Vagina (tissue), 2 donors: ENCODE measurements around the gene RBP5. TPM values are rescaled to one million over a fixed set of nuclear protein-coding genes. Genes with fewer than 3 reads are reported as not detected.
A peak's percentile ranks its signal among the peaks of the same experiment; 100 is the strongest.
"Not testable (repeated sequence)": the region's sequence is repeated elsewhere in the genome, so short reads cannot be mapped to it uniquely, and the experiment has no call there.

Experiments used
- DNase-seq, 2 donors: peaks; one replicate each; pipeline ENCODE4 v3.0.0-alpha.2; 2017; ENCODE audit errors: extremely low spot score in 2 of 2
- H3K27ac ChIP-seq: fragments of 200-600 bp; sonication (generic); one replicate; pipeline ENCODE4 v1.5.1; 2019
- H3K27me3 ChIP-seq: fragments of 200-600 bp; sonication (generic); one replicate; pipeline ENCODE4 v1.5.1; 2019
- H3K36me3 ChIP-seq, 2 donors: fragments of 200-600 bp; sonication (generic); one replicate each; pipeline ENCODE4 v1.5.1; 2017 to 2019
- H3K4me1 ChIP-seq: fragments of 200-600 bp; sonication (generic); one replicate; pipeline ENCODE4 v1.5.1; 2019
- H3K4me3 ChIP-seq, 2 donors: fragments of 200-600 bp; sonication (generic); 1 replicate in 1 of 2; 2 replicates in 1 of 2; pipeline ENCODE4 v1.5.1; 2016 to 2019
- H3K9me3 ChIP-seq: fragments of 200-600 bp; sonication (generic); one replicate; pipeline ENCODE4 v1.5.1; 2019
- CTCF ChIP-seq, 3 experiments: fragments of 450-650 bp in 2 of 3; fragments of 200-600 bp in 1 of 3; sonication (generic) in 1 of 3; IDR thresholded peaks; one replicate each; pipeline ENCODE4 v1.5.1; 2017 to 2019; ENCODE audit warnings: antibody characterized with exemption in 3 of 3, mild to moderate bottlenecking in 2 of 3, moderate library complexity in 2 of 3
- POLR2A ChIP-seq, 2 donors: fragments of 450-650 bp; IDR thresholded peaks; one replicate each; pipeline ENCODE4 v1.6.1; 2017; ENCODE audit warnings: antibody characterized with exemption in 2 of 2, mild to moderate bottlenecking in 2 of 2, moderate library complexity in 2 of 2
- POLR2AphosphoS5 ChIP-seq, 2 donors: sonication (generic); formaldehyde crosslinking; IDR thresholded peaks; one replicate each; pipeline ENCODE4 v1.9.0; 2017; ENCODE audit warnings: antibody characterized with exemption in 2 of 2, mild to moderate bottlenecking in 2 of 2, low read depth in 1 of 2; ENCODE audit not compliant: insufficient read depth in 1 of 2
- intact Hi-C: fragments of 100-400 bp; cut with DNase I; formaldehyde crosslinking; loops from one replicate; pipeline ENCODE4 v1.15.1; 2023
- total RNA-seq: library from RNA; depleted of rRNA; stranded (reverse); fragments of >200 nt; gene quantifications from one replicate; pipeline ENCODE4 v1.2.3, GENCODE V29; 2016

Gene RBP5
- total RNA-seq, 1 donor from 2014 or later, result 3.7 TPM

GRCh38 chr12:7109572-7109920 lies 19.1 kb downstream of the RBP5 start:
- DNase-seq, result no peak
- no peaks in the 10 kb centered on the region for H3K9me3 ChIP-seq
- peaks cover 36% of the 10 kb centered on the region for H3K4me1 ChIP-seq
- H3K27me3 ChIP-seq, result no peaks in the 10 kb centered on the region
- peaks cover 0 to 6% of the 10 kb centered on the region in 2 donors for H3K36me3 ChIP-seq
- H3K27ac ChIP-seq, result peak overlapping the region; percentile 96
- peak overlapping the region in 1 of 2 donors; percentile 50 for H3K4me3 ChIP-seq
- TF ChIP-seq POLR2A (IDR thresholded peaks at IDR 0.05) (no peak), CTCF (IDR thresholded peaks at IDR 0.05) (no peak), POLR2AphosphoS5 (IDR thresholded peaks at IDR 0.05; ENCODE audit: insufficient read depth in 1 of 2, low read depth in 1 of 2) (no peak)
- intact Hi-C loops, result loop anchor here (2.0 kb wide), 1 partner anchor 49 kb away; the partner anchor contains the start of gene C1S

DNA sequence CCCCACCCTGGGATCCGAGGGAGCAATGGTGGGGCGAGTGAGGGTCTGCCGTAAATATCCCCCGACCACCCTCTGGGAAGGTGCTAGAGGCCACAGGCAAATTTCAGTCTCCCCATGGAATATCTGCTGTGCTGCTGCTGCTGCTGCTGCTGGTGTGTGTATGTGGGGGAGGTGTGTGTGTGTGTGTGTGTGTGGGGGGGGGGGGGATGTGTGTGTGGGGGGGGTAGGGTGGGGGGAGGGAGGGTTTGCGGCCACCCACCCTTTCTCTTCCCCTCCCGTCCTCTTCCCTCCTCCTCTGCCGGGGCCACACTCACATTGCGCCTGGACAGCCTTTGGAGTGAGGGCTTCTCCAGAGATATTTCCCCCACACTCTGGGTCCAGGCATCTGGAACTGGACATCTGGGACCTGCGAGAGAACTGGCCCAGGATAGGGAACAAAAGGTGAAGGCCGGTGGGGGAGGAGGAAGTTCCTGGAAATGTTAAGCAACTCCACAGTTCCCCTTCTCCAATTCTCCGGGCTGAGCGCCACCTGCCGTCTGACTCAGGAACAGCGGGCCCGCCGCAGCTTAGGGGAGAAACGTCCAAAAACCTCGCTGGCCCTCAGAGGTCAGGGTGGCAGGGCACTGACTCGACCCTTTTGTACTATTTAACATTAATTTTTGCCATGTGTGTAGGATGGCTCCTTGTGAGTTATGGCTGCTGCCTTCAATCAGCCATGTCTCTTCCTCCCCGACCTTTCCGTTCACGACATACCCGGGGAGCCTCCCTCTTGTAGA lies 19.7 kb downstream of the RBP5 start, which contains the start of gene C1RL:
Gene C1RL, minus strand, starts transcription at position 419 of the 776 bp plus-strand sequence. Its CDS starts 34 bp downstream, at position 385.
- intact Hi-C loops, result loop anchor here (2.0 kb wide), 1 partner anchor 48 kb away; the partner anchor contains the start of gene C1S
- DNase-seq, result peak in 1 of 2 donors; percentile 97
- Histone ChIP-seq H3K4me1 (peaks cover 36% of the 10 kb centered on the region), H3K27me3 (no peaks in the 10 kb centered on the region), H3K27ac (peak within 1 kb of the TSS; percentile 96), H3K9me3 (no peaks in the 10 kb centered on the region), H3K36me3 (peaks cover 0 to 10% of the 10 kb centered on the region in 2 donors), H3K4me3 (peak within 1 kb of the TSS; percentile 50 to 62)
- TF ChIP-seq POLR2A (IDR thresholded peaks at IDR 0.05) (peak in 1 of 2 donors; percentile 67), POLR2AphosphoS5 (IDR thresholded peaks at IDR 0.05; ENCODE audit: insufficient read depth in 1 of 2, low read depth in 1 of 2) (peak; percentile 83 to 84), CTCF (IDR thresholded peaks at IDR 0.05) (peak; percentile 95 to 99 (median 96))

DNA sequence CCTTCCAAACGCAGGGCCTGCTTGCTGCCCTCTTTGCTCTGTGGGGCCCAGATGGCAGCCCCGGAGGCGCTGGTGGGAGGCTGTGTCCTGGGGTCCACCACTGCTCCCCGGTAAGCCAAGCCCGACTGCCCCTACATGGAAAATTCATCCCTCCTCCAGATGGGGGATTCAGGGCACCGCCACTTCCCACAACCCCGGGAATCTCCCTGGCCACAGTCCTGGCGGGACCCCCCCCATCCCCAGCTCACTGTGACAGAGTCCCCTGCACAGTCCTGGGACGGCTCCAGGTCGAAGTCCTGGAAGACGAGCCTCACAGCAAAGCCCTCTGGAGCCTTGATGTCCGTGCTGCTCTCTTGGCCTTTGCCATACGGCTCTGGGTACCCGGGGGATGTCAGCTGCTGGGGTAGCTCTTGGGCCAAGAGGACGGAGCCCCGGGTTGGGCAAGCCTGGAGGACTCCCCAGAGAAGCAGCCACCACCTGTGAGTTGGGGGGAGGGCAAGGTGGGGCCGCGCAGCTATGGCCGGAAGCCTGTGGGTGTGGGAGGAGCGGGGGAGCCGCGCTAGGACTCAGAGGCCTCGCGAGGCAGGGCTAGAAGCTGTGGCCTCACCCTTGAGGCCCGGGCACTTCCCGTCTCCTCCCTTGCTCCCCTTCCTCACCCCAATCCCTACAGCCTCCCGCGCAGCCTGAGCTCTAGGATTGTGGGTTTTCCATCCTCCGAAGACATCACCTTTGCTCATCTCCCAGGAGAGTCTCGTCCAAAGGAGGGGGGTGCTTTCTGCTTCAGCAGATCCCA lies 20.5 kb downstream of the RBP5 start:
- Histone ChIP-seq H3K4me3 (peak overlapping the region; percentile 50 to 62), H3K36me3 (peaks cover 0 to 10% of the 10 kb centered on the region in 2 donors), H3K4me1 (peaks cover 30% of the 10 kb centered on the region), H3K27me3 (no peaks in the 10 kb centered on the region), H3K9me3 (no peaks in the 10 kb centered on the region), H3K27ac (peak overlapping the region; percentile 96)
- TF ChIP-seq CTCF (IDR thresholded peaks at IDR 0.05) (peak in 1 of 3 experiments; percentile 19), POLR2AphosphoS5 (IDR thresholded peaks at IDR 0.05; ENCODE audit: insufficient read depth in 1 of 2, low read depth in 1 of 2) (peak; percentile 17 to 67), POLR2A (IDR thresholded peaks at IDR 0.05) (peak in 1 of 2 donors; percentile 39)
- intact Hi-C loops, result loop anchor here (2.0 kb wide), 1 partner anchor 47 kb away; the partner anchor contains the start of gene C1S
- DNase-seq, result no peak

DNA sequence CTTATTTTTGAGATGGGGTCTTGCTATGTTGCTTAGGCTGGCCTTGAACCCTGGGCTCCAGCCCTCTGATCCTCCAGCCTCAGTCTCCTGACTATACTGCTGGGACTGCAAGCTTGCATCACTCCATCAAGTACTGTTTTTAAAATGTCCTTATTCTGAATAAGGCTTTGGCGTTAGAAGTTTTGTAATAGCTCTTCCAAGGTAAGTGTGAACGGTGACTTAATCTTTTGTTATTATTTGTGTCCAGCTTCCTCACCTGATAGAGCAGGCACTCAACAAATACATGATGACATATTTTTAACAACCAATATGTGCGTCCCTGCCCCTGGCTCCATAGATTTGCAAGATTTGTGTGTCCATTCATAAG lies 21.1 kb downstream of the RBP5 start:
- intact Hi-C loops, result loop anchor here (2.0 kb wide), 1 partner anchor 47 kb away; the partner anchor contains the start of gene C1S

GRCh38 chr12:7107181-7107580 lies 21.5 kb downstream of the RBP5 start:
- peaks cover 0 to 10% of the 10 kb centered on the region in 2 donors for H3K36me3 ChIP-seq
- peaks cover 26% of the 10 kb centered on the region for H3K4me1 ChIP-seq
- H3K27me3 ChIP-seq, H3K4me3 ChIP-seq, DNase-seq, H3K9me3 ChIP-seq, intact Hi-C loops: not testable (repeated sequence)
- H3K27ac ChIP-seq, result peak overlapping the region; percentile 96

More for the DNA sequence above, 21.1 kb downstream of the RBP5 start:
- DNase-seq, result no peak
- peaks cover 26% of the 10 kb centered on the region for H3K4me1 ChIP-seq
- H3K36me3 ChIP-seq, result peaks cover 0 to 10% of the 10 kb centered on the region in 2 donors
- H3K27me3 ChIP-seq, result no peaks in the 10 kb centered on the region
- no peaks in the 10 kb centered on the region for H3K9me3 ChIP-seq
- no peak for TF ChIP-seq POLR2A (IDR thresholded peaks at IDR 0.05)
- TF ChIP-seq CTCF (IDR thresholded peaks at IDR 0.05), result no peak
- TF ChIP-seq POLR2AphosphoS5 (IDR thresholded peaks at IDR 0.05; ENCODE audit: insufficient read depth in 1 of 2, low read depth in 1 of 2), result peak in 1 of 2 donors; percentile 23
- H3K4me3 ChIP-seq, result peak overlapping the region; percentile 50 to 62
- peak overlapping the region; percentile 96 for H3K27ac ChIP-seq
